Stimulated activated CD8-positive, alpha-beta memory T cell treated with anti-CD3 and anti-CD28 coated beads, Interleukin-12 subunit alpha, Interleukin-12 subunit beta, amount 100 ng/mL, for 24 hours (primary cell): ENCODE results near the gene HAPLN2.
"Not testable (repeated sequence)": the region's sequence is repeated elsewhere in the genome, so short reads cannot be mapped to it uniquely, and the experiment has no call there.

Experiments used
- DNase-seq: peaks from one replicate; pipeline ENCODE4 v3.0.0-alpha.2; 2020; ENCODE audit errors: extremely low read depth

Gene HAPLN2

GRCh38 chr1:156592158-156592909, 26.9 kb upstream of the HAPLN2 start:
- DNase-seq, result no peak

GRCh38 chr1:156592910-156593660, 26.1 kb upstream of the HAPLN2 start:
- no peak for DNase-seq

DNA sequence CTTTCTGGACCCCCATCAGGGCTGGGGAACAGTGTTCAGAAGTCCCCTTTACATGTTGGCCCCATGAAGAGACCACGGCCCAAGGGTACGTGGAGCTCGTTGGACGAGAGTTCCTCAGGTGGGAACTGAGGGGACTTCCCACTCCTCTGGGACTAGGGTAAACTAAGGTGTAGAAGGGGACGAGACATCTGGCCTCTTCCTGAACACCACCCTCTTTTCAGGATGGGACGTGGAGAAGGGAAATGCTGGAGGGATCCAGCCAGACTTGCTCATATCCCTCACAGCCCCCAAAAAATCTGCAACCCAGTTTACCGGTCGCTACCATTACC, 25.6 kb upstream of the HAPLN2 start:
- no peak for DNase-seq

GRCh38 chr1:156594190-156594589, 25.0 kb upstream of the HAPLN2 start:
- no peak for DNase-seq

DNA sequence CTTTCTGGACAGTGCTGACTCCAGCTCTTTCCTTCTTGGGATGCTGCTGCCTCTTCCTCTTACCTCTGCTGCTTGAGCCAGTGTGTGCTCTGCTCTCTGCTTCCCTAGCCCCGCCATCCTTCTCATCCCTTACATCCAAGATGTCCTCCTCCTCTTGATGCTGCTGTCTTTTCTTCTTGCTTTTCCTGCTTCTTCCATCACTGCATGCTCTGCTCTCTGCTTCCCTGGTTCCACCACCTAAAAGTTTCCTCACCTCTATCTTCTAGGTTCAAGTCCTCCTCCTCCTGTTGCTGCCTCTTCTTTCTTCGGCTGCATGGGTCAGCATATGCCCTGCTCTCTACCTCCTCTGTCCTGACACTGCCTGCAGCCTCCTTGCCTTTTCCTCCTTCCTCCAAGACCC, 24.2 kb upstream of the HAPLN2 start:
- DNase-seq, result no peak

DNA sequence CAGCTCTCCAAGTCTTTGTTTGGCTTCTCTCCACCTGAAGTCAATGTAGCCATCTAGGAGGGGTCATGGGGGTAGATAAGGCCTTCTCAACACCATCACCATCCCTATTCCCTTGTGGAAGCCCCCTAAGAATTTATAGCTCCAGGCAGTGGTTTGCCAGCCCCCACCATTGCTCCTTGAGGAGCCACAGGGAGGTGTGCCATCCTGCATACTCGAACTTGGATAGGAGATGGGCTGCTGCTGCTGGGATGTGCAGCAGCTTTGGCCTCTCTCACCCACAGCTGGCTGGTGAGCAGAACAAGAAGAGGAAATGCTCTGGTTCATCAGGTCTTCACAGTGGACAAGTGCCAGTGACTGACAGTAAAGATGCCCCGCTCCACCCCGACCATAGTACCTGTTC, 22.8 kb upstream of the HAPLN2 start:
- no peak for DNase-seq

DNA sequence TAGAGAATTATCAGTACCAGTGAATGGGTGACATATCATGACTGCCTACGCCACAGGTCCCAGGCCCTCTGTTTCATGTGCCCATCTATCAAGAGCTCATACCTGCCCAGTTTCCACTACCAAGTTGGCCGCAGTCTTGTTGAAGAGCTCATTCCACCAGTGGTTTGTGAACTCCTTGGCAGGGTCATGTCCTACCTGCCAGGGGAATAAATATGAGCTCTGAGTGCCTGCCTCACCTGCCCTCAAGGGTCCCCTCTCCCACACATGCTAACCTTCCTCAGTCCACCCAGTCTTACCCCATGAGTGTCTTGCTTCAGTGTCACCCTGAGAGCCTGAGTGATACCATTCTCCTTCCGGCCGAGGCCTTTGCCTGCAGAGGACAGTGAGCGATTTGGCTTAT, 21.1 kb upstream of the HAPLN2 start:
- DNase-seq, result no peak

DNA sequence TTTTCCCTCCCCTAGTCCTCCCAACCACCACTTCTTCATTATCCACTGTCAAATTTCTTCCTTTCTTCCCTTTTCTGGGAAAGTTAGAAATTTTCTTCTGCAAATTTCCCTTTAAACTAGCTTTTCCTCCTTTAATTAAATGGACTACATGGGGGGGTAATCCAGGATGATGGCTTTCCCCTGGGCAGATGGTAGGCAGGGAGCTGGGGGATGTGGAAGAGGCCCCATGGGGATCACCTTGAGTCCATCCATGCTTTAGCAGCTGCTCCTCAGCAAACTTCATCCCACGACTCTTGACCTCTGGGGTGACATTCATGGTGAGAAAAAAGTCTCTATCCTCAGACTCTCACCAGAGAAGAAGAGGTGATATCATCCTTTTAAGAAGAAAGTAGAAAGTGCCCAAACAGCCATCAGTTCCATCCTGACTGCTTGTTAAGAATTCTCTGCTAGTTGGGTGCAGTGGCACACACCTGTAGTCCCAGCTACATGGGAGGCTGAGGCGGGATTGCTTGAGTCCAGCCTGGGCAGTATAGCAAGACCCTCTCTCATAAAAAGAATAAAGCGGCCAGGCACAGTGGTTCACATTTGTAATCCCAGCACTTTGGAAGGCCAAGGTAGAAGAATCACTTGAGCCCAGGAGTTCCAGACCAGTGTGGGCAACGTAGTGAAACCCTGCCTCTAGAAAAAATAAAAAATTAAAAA, 20.3 kb upstream of the HAPLN2 start:
- DNase-seq, result no peak

GRCh38 chr1:156599811-156600210, 19.4 kb upstream of the HAPLN2 start:
- DNase-seq, result no peak

DNA sequence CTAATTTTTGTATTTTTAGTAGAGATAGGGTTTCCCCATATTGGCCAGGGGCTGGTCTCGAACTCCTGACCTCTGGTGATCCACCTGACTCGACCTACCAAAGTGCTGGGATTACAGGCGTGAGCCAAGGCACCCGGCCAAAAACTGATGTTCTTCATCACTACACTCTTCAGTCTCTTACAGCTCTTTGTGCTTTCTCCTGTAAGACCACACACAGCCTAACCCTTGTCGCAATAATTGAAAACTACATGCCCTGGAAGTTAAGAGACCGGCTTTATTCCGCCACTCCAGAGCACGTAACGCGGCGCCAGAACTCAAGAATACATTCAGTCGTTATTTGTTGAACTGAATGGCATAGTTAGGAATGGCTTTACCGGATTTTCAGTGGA, 18.5 kb upstream of the HAPLN2 start:
- DNase-seq, result no peak

DNA sequence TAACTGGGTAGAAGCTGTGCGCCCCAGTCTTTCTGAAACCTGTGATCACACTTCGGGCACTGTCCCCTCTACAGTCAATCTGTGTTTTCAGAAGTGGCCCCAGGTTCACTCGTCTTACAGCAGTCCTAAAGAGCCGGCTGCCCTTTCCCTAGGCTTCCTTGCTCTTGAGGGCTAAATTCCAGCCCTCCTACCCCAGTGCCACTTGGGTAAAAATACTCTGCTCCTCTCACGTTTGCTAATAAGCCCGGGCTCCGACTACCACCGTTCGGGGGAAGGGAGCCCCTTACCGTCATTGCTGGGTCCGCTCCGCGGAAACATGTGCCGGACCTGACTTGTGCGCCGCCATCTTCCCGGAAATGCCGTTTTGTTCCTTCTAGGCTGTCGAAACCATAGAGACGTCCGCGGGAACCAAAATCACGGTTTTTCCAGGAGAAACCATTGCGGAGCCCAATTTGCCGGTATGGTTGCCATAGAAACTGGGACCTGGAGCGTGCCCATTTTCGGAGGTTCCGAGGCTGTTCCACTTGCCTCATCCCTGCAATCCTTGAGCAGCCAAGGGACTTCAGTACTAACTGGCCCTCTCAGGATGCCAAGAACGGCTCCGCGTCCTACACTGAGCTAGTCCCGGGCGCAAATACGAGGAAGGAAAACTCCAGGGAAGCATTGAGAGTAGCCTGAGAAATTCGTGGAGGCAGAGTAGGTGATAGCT, 17.9 kb upstream of the HAPLN2 start, which contains the start of gene GPATCH4:
TSS of gene GPATCH4 (minus strand) at position 358 of the 709 bp plus-strand sequence.
- peak; percentile 54 for DNase-seq

DNA sequence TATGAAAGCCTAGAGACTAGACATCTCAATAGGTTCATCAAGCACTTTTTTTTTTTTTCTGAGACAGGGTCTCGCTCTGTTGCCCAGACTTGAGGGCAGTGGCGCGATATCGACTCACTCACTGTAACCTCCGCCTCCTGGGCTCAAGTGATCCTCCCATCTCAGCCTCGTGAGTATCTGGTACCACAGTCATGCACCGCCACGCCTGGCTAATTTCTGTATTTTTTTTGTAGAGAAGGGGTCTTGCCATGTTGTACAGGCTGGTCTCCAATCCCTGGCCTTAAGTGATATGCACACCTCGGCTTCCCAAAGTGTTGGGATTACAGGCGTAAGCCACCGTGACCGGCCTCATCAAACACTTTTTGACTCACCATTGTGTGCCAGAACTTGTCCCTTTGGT, 17.3 kb upstream of the HAPLN2 start:
- no peak for DNase-seq

GRCh38 chr1:156602557-156602993, 16.6 kb upstream of the HAPLN2 start:
- DNase-seq, result no peak

GRCh38 chr1:156607344-156607743, 11.9 kb upstream of the HAPLN2 start:
- DNase-seq, result not testable (repeated sequence)

DNA sequence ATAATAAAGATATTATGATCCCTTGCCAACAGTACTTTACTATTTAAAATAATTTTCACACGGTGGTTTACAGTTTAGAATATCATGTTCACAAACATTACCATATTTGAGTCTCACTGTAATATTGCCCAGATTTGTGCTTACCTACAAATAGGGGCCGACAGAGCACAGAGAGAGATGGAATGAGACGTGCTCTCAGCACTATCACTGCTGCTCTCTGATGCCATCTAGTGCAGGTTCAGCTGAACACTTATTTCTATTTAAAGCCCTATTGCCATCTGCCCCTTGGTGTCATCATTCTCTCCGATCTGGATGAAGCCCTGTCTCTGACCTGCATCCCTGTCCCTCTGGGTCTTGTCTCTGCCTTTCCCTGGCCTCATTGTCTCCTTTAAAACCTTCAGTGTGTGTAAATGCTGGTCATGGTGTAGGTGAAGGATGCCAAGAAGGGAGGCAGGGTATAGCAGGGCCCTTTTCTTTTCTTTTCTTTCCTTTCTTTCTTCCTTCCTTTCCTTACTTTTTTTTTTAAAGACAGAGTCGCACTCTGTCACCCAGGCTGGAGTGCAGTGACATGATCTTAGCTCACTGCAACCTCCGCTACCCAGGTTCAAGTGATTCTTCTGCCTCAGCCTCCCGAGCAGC, 11.1 kb upstream of the HAPLN2 start:
- no peak for DNase-seq

DNA sequence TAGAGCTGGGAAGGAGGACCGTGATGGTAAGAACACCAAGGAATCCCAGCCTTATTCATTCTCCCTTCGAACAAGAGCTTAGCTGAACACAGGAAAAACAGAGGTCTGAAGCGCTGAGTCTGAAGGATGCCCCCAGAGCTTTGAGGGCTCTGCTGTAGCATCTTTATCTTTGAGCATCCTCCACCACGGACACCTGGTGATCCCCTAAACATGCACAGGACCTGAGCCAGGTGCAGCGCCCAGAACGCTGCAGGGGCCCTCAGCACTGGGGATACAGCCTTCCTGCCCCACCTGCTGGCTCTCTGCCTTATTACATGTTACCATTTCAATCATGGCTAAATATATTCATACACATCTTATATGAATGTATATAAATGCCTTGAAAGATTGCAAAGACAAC, 10.2 kb upstream of the HAPLN2 start:
- no peak for DNase-seq

DNA sequence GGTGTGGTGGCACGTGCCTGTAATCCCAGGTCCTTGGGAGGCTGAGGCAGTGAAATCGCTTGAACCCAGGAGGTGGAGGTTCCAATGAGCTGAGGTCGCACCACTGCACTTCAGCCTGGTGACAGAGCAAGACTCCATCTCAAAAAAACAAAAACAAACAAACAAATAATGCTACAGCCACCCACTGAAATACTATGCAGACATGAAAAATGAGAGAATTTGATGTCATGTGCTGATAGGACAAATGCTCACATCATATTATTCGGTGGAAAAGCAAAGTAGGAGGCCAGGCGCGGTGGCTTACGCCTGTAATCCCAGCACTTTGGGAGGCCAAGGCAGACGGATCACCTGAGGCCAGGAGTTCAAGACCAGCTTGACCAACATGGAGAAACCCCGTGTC, 9.1 kb upstream of the HAPLN2 start:
- not testable (repeated sequence) for DNase-seq

- no peak for DNase-seq
Measured at GRCh38 chr1:156612666-156613065, 6.5 kb upstream of the HAPLN2 start.

- DNase-seq, result no peak
Measured at GRCh38 chr1:156615946-156616345, 3.3 kb upstream of the HAPLN2 start.

DNA sequence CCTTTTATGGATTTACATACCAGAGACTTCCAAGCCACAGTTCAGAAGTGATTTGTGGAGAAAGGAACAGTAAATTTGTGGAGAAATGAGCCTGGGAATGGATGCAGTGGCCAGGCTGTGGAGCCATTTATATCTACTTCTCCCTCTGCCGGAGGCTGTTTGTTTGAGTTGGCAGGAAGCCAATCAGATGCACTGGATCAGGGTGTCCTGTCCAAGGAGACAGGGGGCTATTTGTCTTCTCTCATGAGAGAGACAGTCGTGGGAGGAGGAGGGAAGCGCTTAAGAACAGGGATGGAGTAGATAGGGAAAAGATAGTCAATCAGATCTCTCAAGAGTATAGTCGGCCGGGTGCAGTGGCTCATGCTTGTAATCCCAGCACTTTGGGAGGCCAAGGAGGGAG, 2.8 kb upstream of the HAPLN2 start:
- DNase-seq, result no peak

- DNase-seq, result no peak
Measured at GRCh38 chr1:156619582-156619955, 354 bp downstream of the HAPLN2 start.
